HepG2 (cell line): ENCODE results near the gene MAST1. TPM values are rescaled to one million over a fixed set of nuclear protein-coding genes. Genes with fewer than 3 reads are reported as not detected.

Experiments
- BCL6 ChIP-seq: IDR thresholded peaks from 2 replicates; pipeline ENCODE4 v1.6.1; 2016; ENCODE audit warnings: missing genetic modification reagents, missing compliant biosample characterization
- BHLHE40 ChIP-seq: IDR thresholded peaks from 2 replicates; pipeline ENCODE4 v1.6.1; 2011; ENCODE audit warnings: low read length, improper control_type of control experiment
- CEBPG ChIP-seq: IDR thresholded peaks from 2 replicates; pipeline ENCODE4 v1.6.1; 2016
- EED ChIP-seq: sonication (generic); formaldehyde crosslinking; IDR thresholded peaks from 2 replicates; pipeline ENCODE4 v1.5.0; 2020; ENCODE audit warnings: mild to moderate bottlenecking, missing genetic modification reagents
- FOXK2 ChIP-seq: fragments of 450-650 bp; IDR thresholded peaks from 2 replicates; pipeline ENCODE4 v1.6.1; 2016
- GFI1 ChIP-seq: sonication (generic); formaldehyde crosslinking; IDR thresholded peaks from 2 replicates; pipeline ENCODE4 v1.5.0; 2020; ENCODE audit warnings: missing genetic modification reagents, mild to moderate bottlenecking, borderline replicate concordance
- GTF2F1 ChIP-seq: fragments of 150-350 bp; IDR thresholded peaks from 2 replicates; pipeline ENCODE4 v1.6.1; 2014; ENCODE audit warnings: low read length
- ISX ChIP-seq: sonication (generic); formaldehyde crosslinking; conservative IDR thresholded peaks from 2 replicates; pipeline ENCODE4 v1.5.0; 2020; ENCODE audit warnings: missing genetic modification reagents
- MBNL3 ChIP-seq: fragments of 250-450 bp; sonication (Bioruptor Pico); conservative IDR thresholded peaks from 2 replicates; pipeline ENCODE4 v1.8.0; 2022; ENCODE audit warnings: mild to moderate bottlenecking, inconsistent platforms
- MTF2 ChIP-seq: sonication (generic); formaldehyde crosslinking; IDR thresholded peaks from 2 replicates; pipeline ENCODE4 v1.5.0; 2020; ENCODE audit warnings: missing genetic modification reagents, borderline replicate concordance
- NFKB2 ChIP-seq: sonication (generic); formaldehyde crosslinking; IDR thresholded peaks from 2 replicates; pipeline ENCODE4 v1.4.0; 2020; ENCODE audit warnings: missing genetic modification reagents, borderline replicate concordance
- NFYC ChIP-seq: IDR thresholded peaks from 2 replicates; pipeline ENCODE4 v1.6.1; 2016; ENCODE audit warnings: missing genetic modification reagents, missing compliant biosample characterization
- PHF5A ChIP-seq: IDR thresholded peaks from one replicate; pipeline ENCODE4 v1.6.1; 2018; ENCODE audit warnings: low read depth, missing genetic modification reagents; ENCODE audit not compliant: unreplicated experiment
- POGZ ChIP-seq: sonication (generic); formaldehyde crosslinking; IDR thresholded peaks from 2 replicates; pipeline ENCODE4 v1.4.0; 2020; ENCODE audit warnings: mild to moderate bottlenecking, missing genetic modification reagents
- RXRB ChIP-seq: IDR thresholded peaks from 2 replicates; pipeline ENCODE4 v1.6.1; 2016; ENCODE audit warnings: borderline replicate concordance, missing genetic modification reagents, missing compliant biosample characterization
- SMC3 ChIP-seq: IDR thresholded peaks from 2 replicates; pipeline ENCODE4 v1.6.1; 2011; ENCODE audit warnings: low read length, improper control_type of control experiment
- SP2 ChIP-seq: sonication (generic); formaldehyde crosslinking; IDR thresholded peaks from 2 replicates; pipeline ENCODE4 v1.5.1; 2020; ENCODE audit warnings: mild to moderate bottlenecking, missing genetic modification reagents
- TBP ChIP-seq: sonication (generic); formaldehyde crosslinking; IDR thresholded peaks from 2 replicates; pipeline ENCODE4 v1.5.0; 2020; ENCODE audit warnings: missing genetic modification reagents
- TCF7L2 ChIP-seq: IDR thresholded peaks from 2 replicates; pipeline ENCODE4 v1.6.1; 2011; ENCODE audit warnings: mild to moderate bottlenecking, low read depth, low read length, moderate library complexity
- THYN1 ChIP-seq: sonication (generic); formaldehyde crosslinking; IDR thresholded peaks from 2 replicates; pipeline ENCODE4 v1.8.1; 2023; ENCODE audit warnings: low read depth, mild to moderate bottlenecking, moderate library complexity, missing genetic modification reagents, borderline replicate concordance
- ZFP90 ChIP-seq: sonication (generic); formaldehyde crosslinking; IDR thresholded peaks from 2 replicates; pipeline ENCODE4 v1.8.0; 2022; ENCODE audit warnings: missing genetic modification reagents, mild to moderate bottlenecking, inconsistent platforms, borderline replicate concordance
- ZKSCAN1 ChIP-seq: fragments of 150-350 bp; IDR thresholded peaks from 2 replicates; pipeline ENCODE4 v1.6.1; 2014; ENCODE audit warnings: low read length
- ZNF253 ChIP-seq: sonication (generic); formaldehyde crosslinking; IDR thresholded peaks from 2 replicates; pipeline ENCODE4 v1.8.0; 2022; ENCODE audit warnings: mild to moderate bottlenecking, missing genetic modification reagents, borderline replicate concordance
- ZNF296 ChIP-seq: sonication (generic); formaldehyde crosslinking; conservative IDR thresholded peaks from 2 replicates; pipeline ENCODE4 v1.5.0; 2020; ENCODE audit warnings: mild to moderate bottlenecking, missing genetic modification reagents
- ZNF367 ChIP-seq: sonication (generic); formaldehyde crosslinking; IDR thresholded peaks from 2 replicates; pipeline ENCODE4 v1.4.0; 2020; ENCODE audit warnings: missing genetic modification reagents, borderline replicate concordance
- ZNF44 ChIP-seq: sonication (generic); formaldehyde crosslinking; IDR thresholded peaks from 2 replicates; pipeline ENCODE4 v1.5.1; 2020; ENCODE audit warnings: mild to moderate bottlenecking, missing genetic modification reagents
- ZNF484 ChIP-seq: sonication (generic); formaldehyde crosslinking; IDR thresholded peaks from 2 replicates; pipeline ENCODE4 v1.5.1; 2020; ENCODE audit warnings: mild to moderate bottlenecking, low read depth, missing genetic modification reagents, borderline replicate concordance
- ZNF543 ChIP-seq: sonication (generic); formaldehyde crosslinking; IDR thresholded peaks from 2 replicates; pipeline ENCODE4 v1.4.0; 2020; ENCODE audit warnings: mild to moderate bottlenecking, missing genetic modification reagents
- ZNF772 ChIP-seq: sonication (generic); formaldehyde crosslinking; IDR thresholded peaks from 2 replicates; pipeline ENCODE4 v1.5.0; 2020; ENCODE audit warnings: mild to moderate bottlenecking, missing genetic modification reagents
- polyA plus RNA-seq, 8 experiments: library from polyadenylated mRNA; depleted of rRNA in 3 of 8; stranded (reverse) in 7 of 8; unstranded in 1 of 8; fragments of >200 nt; fragmentation: Illumina TruSeq in 4 of 8; extraction: Trizol in 4 of 8; gene quantifications; 2 replicates each; pipeline versions ENCODE4 v1.2.1 to v1.2.3, GENCODE V29; 2011 to 2016; ENCODE audit warnings: low read depth in 4 of 8, missing spikeins in 1 of 8, mixed read lengths in 1 of 8; ENCODE audit not compliant: insufficient read depth in 1 of 8
- total RNA-seq, 5 experiments: library from RNA; depleted of rRNA; stranded (reverse); fragments of >200 nt; fragmentation: Illumina TruSeq; extraction: Trizol; gene quantifications; 2 replicates each; pipeline ENCODE4 v1.2.3, GENCODE V29; 2016; ENCODE audit warnings: low read depth in 1 of 5
- TF ChIP-seq, protein P1 (sequence below): sonication (generic); formaldehyde crosslinking; IDR thresholded peaks from 2 replicates; pipeline ENCODE4 v1.5.0; 2020; ENCODE audit warnings: missing genetic modification reagents

MAST1 gene
- total and polyA plus RNA-seq, 2 of the 13 experiments (the other 11 are each of a cell fraction or from before 2014, with no cell fraction given): 0.73 to 4.7 TPM

GRCh38 chr19:12792051-12792852 lies 46.1 kb upstream of the MAST1 start (continued):
- TF ChIP-seq, protein P1, sequence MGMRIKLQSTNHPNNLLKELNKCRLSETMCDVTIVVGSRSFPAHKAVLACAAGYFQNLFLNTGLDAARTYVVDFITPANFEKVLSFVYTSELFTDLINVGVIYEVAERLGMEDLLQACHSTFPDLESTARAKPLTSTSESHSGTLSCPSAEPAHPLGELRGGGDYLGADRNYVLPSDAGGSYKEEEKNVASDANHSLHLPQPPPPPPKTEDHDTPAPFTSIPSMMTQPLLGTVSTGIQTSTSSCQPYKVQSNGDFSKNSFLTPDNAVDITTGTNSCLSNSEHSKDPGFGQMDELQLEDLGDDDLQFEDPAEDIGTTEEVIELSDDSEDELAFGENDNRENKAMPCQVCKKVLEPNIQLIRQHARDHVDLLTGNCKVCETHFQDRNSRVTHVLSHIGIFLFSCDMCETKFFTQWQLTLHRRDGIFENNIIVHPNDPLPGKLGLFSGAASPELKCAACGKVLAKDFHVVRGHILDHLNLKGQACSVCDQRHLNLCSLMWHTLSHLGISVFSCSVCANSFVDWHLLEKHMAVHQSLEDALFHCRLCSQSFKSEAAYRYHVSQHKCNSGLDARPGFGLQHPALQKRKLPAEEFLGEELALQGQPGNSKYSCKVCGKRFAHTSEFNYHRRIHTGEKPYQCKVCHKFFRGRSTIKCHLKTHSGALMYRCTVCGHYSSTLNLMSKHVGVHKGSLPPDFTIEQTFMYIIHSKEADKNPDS: no peak
- peak; percentile 41; the same call in 1 of the 2 replicates for TF ChIP-seq EED (CRISPR knock-in tag)
- TF ChIP-seq TBP: no peak
- TF ChIP-seq ZNF543 (CRISPR knock-in tag): no peak; the same call in 1 of the 2 replicates
- no peak for TF ChIP-seq ZNF296 (CRISPR knock-in tag)
- peak; percentile 21 for TF ChIP-seq PHF5A (CRISPR knock-in tag)
- TF ChIP-seq FOXK2: no peak
- TF ChIP-seq RXRB (CRISPR knock-in tag): peak; percentile 19; the same call in 1 of the 2 replicates
- peak; percentile 52; the same call in 1 of the 2 replicates for TF ChIP-seq ZNF772
- peak; percentile 32; the same call in 1 of the 2 replicates for TF ChIP-seq NFKB2
- TF ChIP-seq GTF2F1: no peak
- peak; percentile 32; the same call in 1 of the 2 replicates for TF ChIP-seq GFI1 (CRISPR knock-in tag)
- no peak for TF ChIP-seq BHLHE40
- TF ChIP-seq BCL6 (CRISPR knock-in tag): peak; percentile 53; the same call in 1 of the 2 replicates
- TF ChIP-seq ZNF367: peak; percentile 60; the same call in 1 of the 2 replicates
- TF ChIP-seq ZNF484 (CRISPR knock-in tag): 0 out of 2 replicates have a peak, but pooled peaks have one; percentile 45
- 0 out of 2 replicates have a peak, but pooled peaks have one; percentile 47 for TF ChIP-seq ISX (CRISPR knock-in tag)
- no peak for TF ChIP-seq ZNF44
- no peak for TF ChIP-seq SP2 (CRISPR knock-in tag)
- TF ChIP-seq THYN1 (CRISPR knock-in tag): no peak
- TF ChIP-seq POGZ (CRISPR knock-in tag): peak; percentile 47; the same call in 1 of the 2 replicates
- TF ChIP-seq NFYC (CRISPR knock-in tag): no peak
- no peak for TF ChIP-seq SMC3
- TF ChIP-seq MBNL3 (CRISPR knock-in tag): no peak
- TF ChIP-seq ZNF253 (CRISPR knock-in tag): peak; percentile 72; the same call in 1 of the 2 replicates
- peak; percentile 56 for TF ChIP-seq ZFP90 (CRISPR knock-in tag)
- TF ChIP-seq ZKSCAN1: no peak
- no peak for TF ChIP-seq CEBPG (CRISPR knock-in tag)
- TF ChIP-seq TCF7L2: no peak
- TF ChIP-seq MTF2 (CRISPR knock-in tag): no peak
